ENCODE data around the gene CNOT1.
"Not testable (repeated sequence)": the region's sequence is repeated elsewhere in the genome, so short reads cannot be mapped to it uniquely, and the experiment has no call there.

Gene CNOT1

DNA sequence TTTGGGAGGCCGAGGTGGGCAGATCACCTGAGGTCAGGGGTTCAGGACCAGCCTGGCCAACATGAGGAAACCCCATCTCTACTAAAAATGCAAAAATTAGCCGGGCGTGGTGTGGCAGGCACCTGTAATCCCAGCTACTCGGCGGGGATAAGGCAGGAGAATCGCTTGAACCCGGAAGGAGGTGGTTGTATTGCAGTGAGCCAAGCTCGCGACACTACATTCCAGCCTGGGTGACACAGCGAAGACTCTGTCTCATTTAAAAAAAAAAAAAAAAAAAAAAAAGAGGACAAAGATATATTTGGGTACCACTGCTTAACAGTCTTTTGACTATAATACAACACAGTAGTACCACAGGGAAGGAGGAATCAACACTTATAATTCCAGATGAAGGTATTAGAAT, 9.2 kb downstream of the CNOT1 start:
- Mint-ChIP-seq H3K4me1 (ENCODE audit: low read depth) (peaks cover 10% of the 10 kb centered on the region), H3K27ac (no peak overlapping the region), H3K27me3 (ENCODE audit: low read depth) (no peaks in the 10 kb centered on the region), H3K36me3 (ENCODE audit: low read depth) (peaks cover 34% of the 10 kb centered on the region), H3K4me3 (no peak overlapping the region), H3K9me3 (no peaks in the 10 kb centered on the region)

DNA sequence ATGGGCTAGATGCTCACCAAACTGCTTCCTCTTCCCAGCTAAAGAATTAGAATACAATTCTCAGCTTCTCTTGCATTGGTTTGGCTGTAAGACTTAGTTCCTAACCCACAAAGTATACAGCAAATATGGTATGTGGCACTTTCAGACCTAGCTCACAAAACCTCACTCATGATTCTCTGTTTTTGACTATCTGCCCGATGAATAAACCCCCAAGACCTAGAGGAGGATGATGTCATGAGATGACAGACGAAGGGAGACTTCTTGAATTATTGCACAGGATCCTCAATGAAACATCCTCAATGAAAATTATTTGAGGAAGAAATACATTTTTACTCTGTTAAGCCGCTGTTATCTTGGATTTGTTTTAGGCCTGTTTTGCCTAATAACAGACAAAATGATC, 14.3 kb downstream of the CNOT1 start:
- Mint-ChIP-seq H3K4me1 (ENCODE audit: low read depth) (peaks cover 13% of the 10 kb centered on the region), H3K4me3 (no peak overlapping the region), H3K9me3 (no peaks in the 10 kb centered on the region), H3K36me3 (ENCODE audit: low read depth) (peaks cover 19% of the 10 kb centered on the region), H3K27ac (no peak overlapping the region), H3K27me3 (ENCODE audit: low read depth) (no peaks in the 10 kb centered on the region)

DNA sequence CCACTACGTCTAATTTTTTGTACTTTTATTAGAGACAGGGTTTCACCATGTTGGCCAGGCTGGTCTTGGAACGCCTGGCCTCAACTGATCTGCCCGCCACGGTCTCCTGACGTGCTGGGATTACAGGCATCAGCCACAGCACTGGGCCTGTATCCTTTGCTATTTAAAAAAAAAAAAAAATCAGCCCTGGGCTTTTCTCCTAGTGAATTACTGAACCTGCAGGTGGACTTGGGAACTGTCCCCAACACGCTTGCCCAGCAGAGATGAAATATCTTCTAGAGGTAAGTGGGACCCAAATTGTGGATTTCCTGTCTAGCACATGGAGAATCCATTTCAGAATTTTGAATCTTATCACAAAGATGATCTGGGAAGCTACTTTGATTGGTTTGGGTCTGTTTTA, 14.8 kb downstream of the CNOT1 start:
- H3K27ac Mint-ChIP-seq, result no peak overlapping the region
- H3K9me3 Mint-ChIP-seq, result no peaks in the 10 kb centered on the region
- peaks cover 10% of the 10 kb centered on the region for H3K4me1 Mint-ChIP-seq (ENCODE audit: low read depth)
- no peaks in the 10 kb centered on the region for H3K27me3 Mint-ChIP-seq (ENCODE audit: low read depth)
- H3K4me3 Mint-ChIP-seq, result no peak overlapping the region
- H3K36me3 Mint-ChIP-seq (ENCODE audit: low read depth), result peaks cover 15% of the 10 kb centered on the region

DNA sequence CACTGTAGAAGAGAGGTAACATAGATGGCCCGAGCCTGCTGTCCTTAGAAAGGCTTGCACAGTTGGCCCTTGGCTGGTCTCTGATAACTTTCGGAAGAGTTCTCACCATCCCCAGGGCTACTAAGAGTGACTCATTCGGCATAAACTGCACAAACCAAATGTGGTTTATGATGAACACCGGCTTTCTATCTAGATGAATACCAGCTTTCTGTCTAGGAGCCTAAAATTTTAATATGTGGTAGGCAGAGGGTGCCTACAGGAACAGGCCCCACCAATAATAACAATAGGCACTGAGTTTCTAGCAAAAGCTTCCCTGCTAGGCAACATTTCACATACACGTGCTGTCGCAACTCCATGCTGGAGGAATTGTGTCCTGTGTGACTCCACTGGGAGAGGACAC, 15.4 kb downstream of the CNOT1 start:
- Mint-ChIP-seq H3K4me3 (no peak overlapping the region), H3K27me3 (ENCODE audit: low read depth) (no peaks in the 10 kb centered on the region), H3K27ac (no peak overlapping the region), H3K36me3 (ENCODE audit: low read depth) (peaks cover 14% of the 10 kb centered on the region), H3K9me3 (no peaks in the 10 kb centered on the region), H3K4me1 (ENCODE audit: low read depth) (peaks cover 8% of the 10 kb centered on the region)

DNA sequence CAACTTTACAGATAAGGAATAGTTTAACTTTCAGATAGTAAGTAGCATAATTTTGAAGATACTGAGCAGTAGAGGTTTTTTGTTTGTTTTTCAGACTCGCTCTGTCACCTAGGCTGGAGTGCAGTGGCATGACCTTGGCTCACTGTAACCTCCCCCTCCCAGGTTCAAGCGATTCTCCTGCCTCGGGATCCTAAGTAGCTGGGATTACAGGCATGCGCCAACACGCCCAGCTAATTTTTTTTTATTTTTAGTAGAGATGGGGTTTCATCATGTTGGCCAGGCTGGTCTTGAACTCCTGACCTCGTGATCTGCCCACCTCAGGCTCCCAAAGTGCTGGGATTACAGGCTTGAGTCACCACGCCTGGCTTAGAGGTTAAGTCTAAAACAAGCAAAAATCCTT, 16.7 kb downstream of the CNOT1 start:
- Mint-ChIP-seq H3K4me1 (ENCODE audit: low read depth) (peaks cover 12% of the 10 kb centered on the region), H3K36me3 (ENCODE audit: low read depth) (peaks cover 18% of the 10 kb centered on the region)
- H3K9me3 Mint-ChIP-seq; H3K27me3 Mint-ChIP-seq (ENCODE audit: low read depth); H3K27ac Mint-ChIP-seq; H3K4me3 Mint-ChIP-seq: not testable (repeated sequence)

DNA sequence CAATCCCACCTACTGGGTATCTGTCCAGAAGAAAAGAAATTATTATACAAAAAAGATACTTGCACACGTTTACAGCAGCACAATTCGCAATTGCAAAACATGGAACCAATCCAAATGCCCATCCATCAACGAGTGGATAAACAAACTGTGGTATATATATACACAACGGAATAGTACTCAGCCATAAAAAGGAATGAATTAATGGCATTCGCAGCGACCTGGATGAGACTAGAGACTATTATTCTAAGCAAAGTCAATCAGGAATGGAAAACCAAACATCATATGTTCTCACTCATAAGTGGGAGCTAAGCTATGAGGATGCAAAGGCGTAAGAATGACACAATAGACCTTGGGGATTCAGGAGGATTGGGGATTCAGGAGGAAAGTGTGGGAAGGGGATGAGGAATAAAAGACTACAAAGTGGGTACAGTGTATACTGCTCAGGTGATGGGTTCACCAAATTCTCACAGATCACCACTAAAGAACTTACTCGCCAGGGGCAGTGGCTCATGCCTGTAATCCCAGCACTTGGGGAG, 21.0 kb downstream of the CNOT1 start:
- no peaks in the 10 kb centered on the region for H3K27me3 Mint-ChIP-seq (ENCODE audit: low read depth)
- peaks cover 13% of the 10 kb centered on the region for H3K4me1 Mint-ChIP-seq (ENCODE audit: low read depth)
- H3K9me3 Mint-ChIP-seq, result no peaks in the 10 kb centered on the region
- no peak overlapping the region for H3K27ac Mint-ChIP-seq
- H3K4me3 Mint-ChIP-seq, result no peak overlapping the region
- H3K36me3 Mint-ChIP-seq (ENCODE audit: low read depth), result peaks cover 12% of the 10 kb centered on the region

DNA sequence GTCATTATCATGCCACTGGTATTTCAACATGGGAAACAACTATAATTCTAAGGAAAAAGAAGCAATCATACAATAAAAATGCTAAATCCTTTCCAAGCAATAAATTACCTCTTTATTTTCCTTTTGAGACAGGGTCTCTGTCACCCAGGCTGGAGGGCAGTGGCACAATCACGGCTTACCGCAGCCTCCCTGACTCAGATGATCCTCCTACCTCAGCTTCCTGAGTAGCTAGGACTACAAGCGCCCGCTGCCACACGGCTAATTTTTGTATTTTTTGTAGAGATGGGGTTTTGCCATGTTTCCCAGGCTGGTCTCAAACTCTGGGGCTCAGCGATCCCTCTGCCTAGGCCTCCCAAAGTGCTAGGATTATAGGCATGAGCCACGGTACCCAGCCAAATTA, 24.1 kb downstream of the CNOT1 start:
- Mint-ChIP-seq H3K4me1 (ENCODE audit: low read depth) (peaks cover 19% of the 10 kb centered on the region), H3K27me3 (ENCODE audit: low read depth) (no peaks in the 10 kb centered on the region), H3K4me3 (no peak overlapping the region), H3K27ac (no peak overlapping the region), H3K9me3 (no peaks in the 10 kb centered on the region), H3K36me3 (ENCODE audit: low read depth) (peaks cover 8% of the 10 kb centered on the region)

DNA sequence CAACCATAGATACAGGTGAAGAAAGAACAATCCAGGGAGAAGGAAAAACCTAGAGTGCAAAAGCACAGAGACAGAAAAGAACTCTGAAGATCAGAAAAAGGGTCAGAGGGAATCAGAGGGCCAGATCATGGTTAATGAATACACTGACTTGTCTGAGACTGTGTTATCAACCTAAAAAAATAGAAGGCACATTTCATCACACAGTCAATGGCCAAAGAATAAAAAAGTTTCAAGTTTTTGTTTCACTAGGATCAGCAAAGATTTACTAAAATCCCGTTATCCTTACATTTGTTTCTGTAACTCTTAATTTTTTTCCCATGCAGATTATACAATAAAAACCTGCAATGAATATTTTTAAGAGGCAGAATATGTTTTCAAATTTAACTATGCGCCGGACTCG, 38.5 kb downstream of the CNOT1 start:
- H3K9me3 Mint-ChIP-seq, result no peaks in the 10 kb centered on the region
- peaks cover 13% of the 10 kb centered on the region for H3K4me1 Mint-ChIP-seq (ENCODE audit: low read depth)
- no peak overlapping the region for H3K27ac Mint-ChIP-seq
- no peak overlapping the region for H3K4me3 Mint-ChIP-seq
- H3K36me3 Mint-ChIP-seq (ENCODE audit: low read depth), result peaks cover 51% of the 10 kb centered on the region
- H3K27me3 Mint-ChIP-seq (ENCODE audit: low read depth), result no peaks in the 10 kb centered on the region

DNA sequence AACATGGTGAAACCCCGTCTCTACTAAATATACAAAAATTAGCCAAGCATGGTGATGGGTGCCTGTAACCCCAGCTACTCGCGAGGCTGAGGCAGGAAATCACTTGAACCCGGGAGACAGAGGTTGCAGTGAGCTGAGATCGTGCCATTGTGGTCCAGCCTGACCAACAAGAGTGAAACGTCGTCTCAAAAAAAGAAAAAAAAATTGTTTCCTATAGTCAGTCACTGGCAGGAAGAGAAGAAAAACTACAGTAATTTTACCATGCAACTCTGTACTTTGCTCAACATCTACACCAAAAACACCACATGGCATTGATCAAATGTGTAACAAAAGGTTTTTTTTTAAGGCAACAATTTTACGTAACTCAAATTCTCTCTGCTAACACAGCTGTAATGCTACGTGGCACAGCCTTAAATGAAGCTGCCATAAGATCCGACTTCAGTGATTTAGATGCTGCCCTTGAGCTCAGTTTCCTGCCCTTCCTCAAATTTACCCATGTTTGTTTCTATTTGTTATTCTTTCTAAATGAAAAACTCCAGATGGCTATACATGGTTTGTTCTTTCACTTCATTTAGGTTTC, 40.2 kb downstream of the CNOT1 start:
- H3K27ac Mint-ChIP-seq, result no peak overlapping the region
- no peak overlapping the region for H3K4me3 Mint-ChIP-seq
- peaks cover 13% of the 10 kb centered on the region for H3K4me1 Mint-ChIP-seq (ENCODE audit: low read depth)
- H3K36me3 Mint-ChIP-seq (ENCODE audit: low read depth), result peaks cover 57% of the 10 kb centered on the region
- H3K9me3 Mint-ChIP-seq, result no peaks in the 10 kb centered on the region
- no peaks in the 10 kb centered on the region for H3K27me3 Mint-ChIP-seq (ENCODE audit: low read depth)

DNA sequence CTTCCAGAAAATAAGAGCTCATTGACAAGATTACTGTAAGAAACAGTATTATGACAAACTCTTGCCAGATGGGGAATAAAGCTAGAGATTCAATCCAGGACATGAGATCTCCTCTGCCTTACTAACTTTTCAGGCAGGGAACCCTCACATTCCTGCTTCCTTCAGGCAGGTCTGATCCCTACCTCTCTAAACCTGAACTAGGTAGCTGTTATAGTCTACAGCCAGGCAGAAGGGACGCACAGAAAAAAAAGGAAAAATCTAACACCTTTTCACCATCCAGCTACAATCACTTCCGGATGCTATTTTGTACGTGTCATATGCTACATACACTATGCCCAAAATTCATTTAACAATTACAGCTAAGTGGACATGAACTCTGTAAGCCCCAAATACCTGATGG, 41.2 kb downstream of the CNOT1 start:
- H3K4me1 Mint-ChIP-seq (ENCODE audit: low read depth), result peaks cover 11% of the 10 kb centered on the region
- H3K27ac Mint-ChIP-seq, result no peak overlapping the region
- no peak overlapping the region for H3K4me3 Mint-ChIP-seq
- H3K27me3 Mint-ChIP-seq (ENCODE audit: low read depth), result no peaks in the 10 kb centered on the region
- H3K36me3 Mint-ChIP-seq (ENCODE audit: low read depth), result peaks cover 53% of the 10 kb centered on the region
- no peaks in the 10 kb centered on the region for H3K9me3 Mint-ChIP-seq

DNA sequence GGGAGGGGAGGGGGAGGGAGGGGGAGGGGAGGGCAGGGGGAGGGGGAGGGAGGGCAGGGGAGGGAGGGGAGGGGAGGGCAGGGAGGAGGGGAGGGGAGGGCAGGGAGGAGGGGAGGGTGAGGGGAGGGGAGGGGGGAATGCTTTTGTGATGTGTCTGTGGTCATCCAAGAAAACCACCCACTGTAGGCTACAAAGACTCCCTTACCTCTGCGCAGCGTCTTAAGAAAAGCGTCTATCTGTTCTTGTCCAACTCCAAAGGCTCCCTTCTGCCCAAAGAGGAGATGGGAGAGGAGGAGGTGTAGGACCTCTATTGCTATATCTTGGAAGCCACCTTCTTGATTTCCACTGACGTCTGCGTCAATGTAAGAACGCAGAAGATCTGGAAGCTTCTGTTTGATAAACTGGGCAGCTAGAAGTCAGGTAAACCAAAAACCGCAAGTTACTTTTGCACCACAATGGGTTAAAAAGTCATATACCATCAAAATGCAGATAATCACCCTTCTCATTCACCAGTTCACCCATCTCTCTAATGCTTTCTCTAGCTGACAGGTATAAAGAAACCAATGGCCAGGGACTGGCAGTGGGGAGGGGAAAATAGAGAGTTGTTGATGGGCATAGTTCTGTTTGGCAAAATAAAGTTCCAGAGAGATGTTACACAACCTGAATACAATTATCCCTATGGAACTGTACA, 43.1 kb downstream of the CNOT1 start:
- Mint-ChIP-seq H3K36me3 (ENCODE audit: low read depth) (peaks cover 51% of the 10 kb centered on the region), H3K27ac (no peak overlapping the region), H3K9me3 (no peaks in the 10 kb centered on the region), H3K4me3 (no peak overlapping the region), H3K27me3 (ENCODE audit: low read depth) (no peaks in the 10 kb centered on the region), H3K4me1 (ENCODE audit: low read depth) (peaks cover 9% of the 10 kb centered on the region)

DNA sequence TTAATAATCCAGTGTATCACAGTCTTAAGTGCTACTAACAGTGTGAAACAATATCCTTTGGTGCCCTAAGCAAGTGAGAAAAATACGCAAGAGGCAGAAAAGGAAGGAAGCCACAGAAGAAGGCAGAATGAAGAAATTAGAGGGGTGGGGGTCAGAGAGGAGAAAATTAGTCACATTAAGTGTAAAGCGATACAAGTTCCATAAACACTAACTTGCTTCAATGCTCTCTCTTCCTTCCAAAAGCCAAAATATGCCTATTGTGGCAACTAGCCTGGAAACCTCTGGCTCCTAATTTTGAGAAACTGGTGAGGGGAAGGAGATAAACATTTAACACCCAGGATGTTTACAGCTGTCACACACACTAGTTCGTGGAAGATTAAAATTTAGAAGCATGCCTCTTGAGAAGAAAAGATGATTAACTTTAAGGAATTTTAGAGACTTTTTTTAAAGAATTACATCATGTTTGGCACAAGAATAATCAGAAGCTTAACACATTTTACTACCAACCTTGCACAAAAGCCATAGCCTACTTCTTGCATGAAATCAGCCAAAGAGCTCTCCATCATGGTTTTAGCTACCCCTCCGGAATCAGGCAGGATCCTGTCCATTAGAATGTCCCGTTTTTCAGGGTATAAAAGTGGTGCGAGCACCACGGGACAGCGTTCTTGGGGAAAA, 44.7 kb downstream of the CNOT1 start:
- Mint-ChIP-seq H3K4me3 (no peak overlapping the region), H3K27ac (no peak overlapping the region), H3K4me1 (ENCODE audit: low read depth) (peaks cover 9% of the 10 kb centered on the region), H3K27me3 (ENCODE audit: low read depth) (no peaks in the 10 kb centered on the region), H3K36me3 (ENCODE audit: low read depth) (peaks cover 50% of the 10 kb centered on the region), H3K9me3 (no peaks in the 10 kb centered on the region)

DNA sequence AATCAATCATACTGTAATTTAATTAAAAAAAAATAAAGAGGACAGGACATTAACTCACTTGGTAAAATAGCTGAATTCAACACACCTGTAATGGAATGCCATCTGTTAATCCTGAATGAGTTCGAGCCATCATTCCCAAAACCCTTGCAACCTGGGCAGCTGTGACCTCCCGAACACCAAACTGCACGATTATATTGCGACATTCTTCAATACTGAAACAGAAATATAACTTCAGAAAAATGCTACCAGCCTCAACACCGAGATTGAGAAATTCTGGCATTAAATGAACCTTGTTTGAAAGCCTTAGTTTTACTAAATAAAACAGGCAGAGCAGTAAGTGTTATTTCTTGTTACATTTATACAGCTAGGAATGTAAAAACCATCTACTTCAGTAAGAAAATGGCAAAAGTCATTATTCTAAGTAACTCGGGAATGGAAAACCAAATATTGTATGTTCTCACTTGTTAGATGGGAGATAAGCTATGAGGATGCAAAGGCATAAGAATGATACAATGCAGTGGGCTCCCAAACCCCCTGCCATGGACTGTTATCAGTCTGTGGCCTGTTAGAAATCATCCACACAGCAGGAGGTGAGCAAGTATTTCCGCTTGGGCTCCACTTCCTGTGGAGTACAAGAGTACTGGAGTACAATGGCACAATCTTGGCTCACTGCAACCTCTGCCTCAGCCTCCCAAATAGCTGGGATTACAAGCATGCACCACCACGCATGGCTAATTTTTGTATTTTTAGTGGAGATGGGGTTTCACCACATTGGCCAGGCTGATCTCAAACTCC, 46.5 kb downstream of the CNOT1 start:
- Mint-ChIP-seq H3K36me3 (ENCODE audit: low read depth) (peaks cover 51% of the 10 kb centered on the region), H3K27me3 (ENCODE audit: low read depth) (no peaks in the 10 kb centered on the region), H3K4me3 (no peak overlapping the region), H3K27ac (no peak overlapping the region), H3K4me1 (ENCODE audit: low read depth) (peaks cover 9% of the 10 kb centered on the region), H3K9me3 (no peaks in the 10 kb centered on the region)

DNA sequence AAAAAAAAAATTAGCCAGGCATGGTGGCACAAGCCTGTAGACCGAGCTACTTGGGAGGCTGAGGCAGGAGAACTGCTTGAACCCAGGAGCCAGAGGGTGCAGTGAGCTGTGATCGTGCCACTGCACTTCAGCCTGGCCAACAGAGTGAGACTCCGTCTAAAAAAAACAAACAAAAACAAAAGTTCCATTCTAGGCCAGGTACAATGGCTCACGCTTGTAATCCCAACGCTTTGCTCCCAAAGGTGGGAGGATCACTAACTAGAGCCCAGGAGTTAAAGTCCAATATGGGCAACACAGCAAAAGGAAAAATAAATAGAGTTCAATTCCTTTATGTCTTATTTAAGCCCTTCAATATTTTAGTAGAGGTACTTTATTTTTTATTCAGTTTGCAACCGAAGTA, 47.5 kb downstream of the CNOT1 start:
- Mint-ChIP-seq H3K9me3 (no peaks in the 10 kb centered on the region), H3K36me3 (ENCODE audit: low read depth) (peaks cover 48% of the 10 kb centered on the region), H3K27ac (no peak overlapping the region), H3K4me3 (no peak overlapping the region), H3K27me3 (ENCODE audit: low read depth) (no peaks in the 10 kb centered on the region), H3K4me1 (ENCODE audit: low read depth) (peaks cover 11% of the 10 kb centered on the region)

Data from T-helper 1 cell treated with Interleukin-12 subunit alpha and Interleukin-12 subunit beta and Interleukin-4 antibody, amounts not matched to agents 30 μg/mL and 1 μg/mL, for 36 hours (primary cell).